Inflammatory macrophage (primary cell): Measurements from ENCODE around the gene COL5A1.

ENCODE experiments used
- DNase-seq, 2 donors: peaks; one replicate each; pipeline ENCODE4 v3.0.0-alpha.2; 2020 to 2022

The COL5A1 gene

GRCh38 chr9:134730011-134730760, 88.6 kb downstream of the COL5A1 start:
- DNase-seq, result no peak

DNA sequence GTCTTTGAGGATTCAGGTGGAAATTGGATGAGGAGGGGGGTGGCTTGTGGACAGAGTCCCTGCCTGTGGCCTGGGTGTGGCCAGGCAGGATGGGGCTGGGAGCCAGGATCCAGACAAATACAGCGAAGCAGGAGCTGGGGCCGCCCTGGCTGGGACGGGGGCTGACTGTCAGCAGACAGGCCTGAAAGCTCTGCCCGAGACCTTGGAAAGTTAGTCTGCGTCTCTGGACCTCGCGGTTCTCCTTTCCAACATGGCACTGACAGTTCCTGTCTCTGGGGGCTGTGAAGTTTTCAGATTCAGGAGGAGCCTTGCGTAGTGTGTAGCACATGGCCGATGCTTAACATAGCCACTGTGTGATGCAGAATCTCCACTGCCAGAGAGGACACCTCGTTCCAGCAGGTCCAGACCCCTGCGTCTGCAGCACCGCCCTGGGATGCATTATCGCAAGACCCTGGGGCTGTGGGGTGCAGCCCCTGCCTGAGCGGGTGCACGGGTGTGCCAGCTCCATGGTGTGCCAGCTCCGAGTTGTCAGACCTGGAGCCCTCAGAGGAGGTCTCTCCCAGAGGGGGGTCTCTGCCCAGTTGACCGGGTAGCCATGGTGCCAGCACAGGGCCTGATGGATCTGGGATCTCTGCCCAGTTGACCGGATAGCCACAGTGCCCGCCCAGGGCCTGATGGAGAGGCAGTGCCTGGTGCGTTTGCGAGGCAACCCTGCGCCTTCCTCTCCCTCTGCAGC, 89.3 kb downstream of the COL5A1 start:
- DNase-seq, result no peak

- DNase-seq, result no peak
These were observed 90.1 kb downstream of the COL5A1 start for GRCh38 chr9:134731497-134732391.

DNA sequence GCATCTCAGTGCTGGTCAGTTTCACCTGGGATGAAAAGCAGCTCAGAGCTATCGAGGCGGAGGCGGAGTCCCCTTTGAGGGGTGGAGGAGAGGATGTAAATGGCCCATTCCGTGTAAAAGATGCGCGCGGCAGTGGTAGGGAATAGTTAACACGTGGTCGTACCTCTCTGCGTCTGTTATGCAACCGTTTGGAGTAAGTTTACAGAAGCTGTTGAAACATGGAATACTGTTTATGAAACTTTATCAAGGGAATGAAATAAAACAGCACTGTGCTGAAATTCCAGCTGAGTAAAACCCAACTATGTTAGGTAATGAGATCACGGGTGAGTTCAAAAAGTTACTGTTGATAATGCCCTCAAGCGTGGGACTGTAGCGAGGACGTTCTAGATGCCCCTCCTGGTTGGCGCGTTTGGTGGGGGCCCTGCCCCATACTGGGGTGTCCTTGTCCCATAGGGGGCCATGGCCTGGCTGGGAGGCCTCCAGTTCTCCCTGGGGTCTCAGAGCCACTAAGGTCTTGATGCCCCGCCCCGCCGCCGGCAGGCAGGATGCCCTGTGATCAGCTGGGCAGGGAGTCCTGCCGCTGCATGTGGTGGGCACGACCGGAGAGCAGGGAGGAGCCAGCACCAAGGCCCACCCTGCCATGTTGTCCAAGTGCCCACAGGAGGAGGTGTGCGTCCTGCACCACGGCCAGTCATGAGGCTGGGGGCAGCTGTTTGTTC, 90.9 kb downstream of the COL5A1 start:
- no peak for DNase-seq

- no peak for DNase-seq
These were observed 92.1 kb downstream of the COL5A1 start for GRCh38 chr9:134733480-134734232.

DNA sequence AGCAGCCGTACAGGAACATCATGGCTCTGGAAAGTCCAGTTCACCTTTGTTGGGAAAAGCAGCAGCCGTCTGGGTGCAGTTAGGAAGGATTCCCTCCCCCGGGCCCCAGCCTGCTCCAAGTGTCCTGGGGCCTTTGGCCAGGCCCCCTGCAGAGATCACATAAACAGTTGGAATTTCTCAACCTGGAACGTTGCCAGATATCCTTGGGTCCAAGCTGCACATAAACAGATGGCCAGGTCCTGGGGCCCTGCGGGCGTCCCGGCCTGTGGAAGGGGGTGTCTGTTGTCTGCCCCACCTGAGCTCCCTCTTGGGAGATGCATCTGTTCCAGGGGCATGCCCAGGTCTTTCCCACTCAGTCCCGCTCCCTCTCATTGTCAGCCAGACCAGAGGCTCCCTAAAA, 92.7 kb downstream of the COL5A1 start:
- DNase-seq, result no peak

GRCh38 chr9:134735441-134736175, 94.0 kb downstream of the COL5A1 start:
- DNase-seq, result no peak

GRCh38 chr9:134736791-134737497, 95.3 kb downstream of the COL5A1 start:
- DNase-seq, result no peak

- DNase-seq, result no peak
These were observed 96.4 kb downstream of the COL5A1 start for GRCh38 chr9:134737842-134738580.

DNA sequence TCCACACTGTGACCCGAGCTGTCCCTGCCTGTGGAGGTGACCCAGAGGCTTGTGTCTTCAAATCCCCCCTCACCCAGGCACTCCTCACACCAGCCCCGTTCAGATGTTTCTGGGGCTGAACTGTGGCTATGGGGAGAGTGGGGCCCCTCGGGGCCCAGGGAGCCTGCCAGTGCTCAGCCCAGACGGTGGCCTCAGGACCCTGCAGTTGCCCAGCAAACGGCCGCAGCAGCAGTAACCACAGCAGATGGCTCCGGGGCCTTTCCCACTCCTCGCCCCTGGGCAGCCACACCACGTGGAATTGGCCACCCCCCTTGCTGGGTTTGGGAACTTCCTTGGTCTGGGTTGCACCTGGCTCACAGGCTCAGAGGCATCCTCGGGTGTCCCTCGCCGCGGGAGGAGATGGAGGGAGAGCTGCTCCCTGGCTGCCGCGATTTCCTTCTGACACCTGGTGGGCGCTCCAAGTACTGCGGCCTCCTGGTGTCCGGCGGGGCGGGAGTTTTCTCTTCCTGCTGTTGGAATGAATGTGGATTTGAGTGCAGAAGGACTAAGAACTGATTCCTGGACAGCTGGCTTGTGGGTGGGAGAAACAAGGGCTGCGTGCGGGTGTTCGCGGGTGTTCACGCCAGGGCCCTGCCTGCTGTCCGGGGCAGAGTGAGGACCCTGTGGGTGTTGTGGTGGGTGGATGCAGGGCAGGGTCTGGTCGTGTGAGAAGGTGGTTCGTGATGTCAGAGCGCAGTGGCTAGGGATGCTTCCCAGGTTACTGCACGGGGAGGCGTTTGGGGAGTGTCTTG, 97.5 kb downstream of the COL5A1 start:
- DNase-seq, result peak; percentile 52 to 62

DNA sequence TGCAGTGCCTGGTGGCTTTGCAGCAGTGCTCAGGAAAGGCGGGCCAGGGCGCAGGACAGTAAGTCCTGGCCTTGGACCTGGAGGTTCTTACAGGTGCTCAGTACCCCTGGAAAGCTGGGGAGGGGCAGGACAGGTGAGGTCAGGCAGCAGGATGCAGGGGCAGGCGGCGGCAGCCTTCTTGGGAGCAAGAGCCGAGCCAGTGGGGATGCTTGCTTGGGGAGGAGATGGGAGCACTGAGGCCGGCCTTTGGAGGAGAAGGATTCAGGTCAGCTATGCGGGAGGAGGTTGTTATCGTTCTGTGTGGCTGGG, 98.0 kb downstream of the COL5A1 start:
- DNase-seq, result no peak

DNA sequence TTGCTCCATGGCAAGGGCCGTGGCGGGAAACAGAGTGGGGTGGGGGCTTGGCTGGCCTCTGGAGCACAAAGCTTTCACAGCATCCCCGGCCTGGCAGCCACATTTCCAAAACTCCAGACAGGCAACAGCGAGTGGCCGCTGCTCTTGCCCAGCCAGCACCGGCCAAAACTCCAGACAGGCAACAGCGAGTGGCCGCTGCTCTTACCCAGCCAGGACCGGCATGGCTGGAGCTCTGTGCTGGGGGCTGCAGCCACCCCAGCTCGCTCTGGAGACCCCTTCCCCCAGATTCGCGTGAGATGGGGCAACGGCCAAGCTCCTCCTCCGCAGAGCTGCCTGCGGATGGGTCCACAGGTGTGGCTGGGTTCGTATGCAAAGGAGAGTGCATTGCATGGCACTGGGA, 98.5 kb downstream of the COL5A1 start:
- no peak for DNase-seq

GRCh38 chr9:134741846-134742245, 100.2 kb downstream of the COL5A1 start:
- DNase-seq, result no peak

- DNase-seq, result no peak
These were observed 101.4 kb downstream of the COL5A1 start for GRCh38 chr9:134742822-134743535.

- no peak for DNase-seq
These were observed 102.2 kb downstream of the COL5A1 start for GRCh38 chr9:134743853-134744252.

DNA sequence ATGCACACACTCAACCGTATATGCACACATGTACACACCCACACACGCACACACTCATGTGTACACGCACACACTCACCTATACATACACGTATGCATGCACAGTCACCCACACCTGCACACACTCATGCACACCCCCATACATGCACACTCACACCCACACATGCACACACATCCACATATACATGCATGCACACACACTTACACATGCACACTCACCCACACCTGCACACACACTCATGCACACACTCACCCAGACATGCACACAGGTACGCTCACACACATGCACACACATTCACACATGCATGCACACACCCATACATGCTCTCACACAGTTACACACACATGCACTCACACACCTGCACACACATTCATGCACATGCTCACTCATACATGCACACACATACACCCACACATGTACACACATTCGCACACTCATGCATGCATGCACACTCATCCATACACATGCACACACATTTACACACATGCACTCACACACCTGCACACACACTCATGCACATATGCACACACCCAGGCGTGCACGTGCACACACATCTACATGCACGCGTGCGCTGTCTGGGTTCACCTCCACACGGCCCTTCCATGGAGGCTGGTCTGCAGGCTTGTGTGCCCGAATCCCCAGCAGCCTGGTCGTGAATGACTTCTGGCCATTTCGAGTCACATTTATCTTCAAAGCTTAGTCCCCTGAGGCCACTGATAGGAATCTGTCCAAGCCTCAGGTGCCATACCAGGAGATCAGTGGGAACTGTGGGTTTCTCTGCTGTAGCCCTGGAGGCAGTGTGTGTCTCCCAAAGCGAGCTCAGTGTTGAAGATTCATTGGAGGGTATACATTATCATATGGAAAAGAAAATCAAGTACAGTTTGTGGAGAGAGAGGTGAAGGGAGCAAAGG, 103.0 kb downstream of the COL5A1 start:
- DNase-seq, result no peak

DNA sequence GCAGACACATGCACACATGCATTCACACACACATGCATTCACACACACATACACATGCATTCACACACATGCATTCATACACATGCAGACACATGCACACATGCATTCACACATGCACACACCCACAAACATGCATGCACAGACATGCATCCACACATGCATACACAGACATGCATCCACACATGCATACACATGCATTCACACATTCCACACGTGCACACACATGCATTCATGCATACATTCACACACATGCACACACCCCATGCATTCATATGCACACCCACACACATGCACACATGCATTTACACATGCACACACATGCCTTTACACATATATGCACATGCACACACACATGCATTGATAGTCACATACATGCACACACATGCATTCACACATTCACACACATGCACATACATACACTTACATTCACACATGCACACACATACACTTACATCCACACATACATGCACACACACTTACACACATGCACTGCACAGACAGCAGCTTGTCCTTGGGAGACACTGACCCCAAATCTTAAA, 106.4 kb downstream of the COL5A1 start:
- no peak for DNase-seq
